Effector memory CD8-positive, alpha-beta T cell (primary cell): Measurements from ENCODE around the gene JPT2.
"Not testable (repeated sequence)": the region's sequence is repeated elsewhere in the genome, so short reads cannot be mapped to it uniquely, and the experiment has no call there.

ENCODE experiments used
- ATAC-seq: fragments of 150-1000 bp; cut with Tn5 transposase; replicated peaks from 2 replicates; pipeline ENCODE4 v1.10.0; 2021; ENCODE audit warnings: mild to moderate bottlenecking, moderate library complexity
- DNase-seq, 3 experiments: peaks; one replicate each; pipeline ENCODE4 v3.0.0; 2021
- H3K27ac Mint-ChIP-seq, 2 donors: one replicate each; pipeline ENCODE4 v1.8.0; 2022; ENCODE audit warnings: mild to moderate bottlenecking in 2 of 2, mixed read lengths in 2 of 2, moderate library complexity in 2 of 2
- H3K27me3 Mint-ChIP-seq, 2 donors: one replicate each; pipeline ENCODE4 v1.8.0; 2022; ENCODE audit warnings: mixed read lengths in 2 of 2
- H3K36me3 Mint-ChIP-seq: one replicate; pipeline ENCODE4 v1.8.0; 2022; ENCODE audit warnings: mild to moderate bottlenecking, moderate library complexity, mixed read lengths; ENCODE audit not compliant: insufficient read depth
- H3K4me1 Mint-ChIP-seq, 2 donors: one replicate each; pipeline ENCODE4 v1.8.0; 2022; ENCODE audit warnings: low read depth in 2 of 2, mixed read lengths in 2 of 2
- H3K4me3 Mint-ChIP-seq, 2 donors: one replicate each; pipeline ENCODE4 v1.8.0; 2022; ENCODE audit warnings: mild to moderate bottlenecking in 2 of 2, mixed read lengths in 2 of 2, moderate library complexity in 2 of 2
- H3K9me3 Mint-ChIP-seq, 2 donors: one replicate each; pipeline ENCODE4 v1.8.0; 2022; ENCODE audit warnings: mixed read lengths in 2 of 2

The JPT2 gene

DNA sequence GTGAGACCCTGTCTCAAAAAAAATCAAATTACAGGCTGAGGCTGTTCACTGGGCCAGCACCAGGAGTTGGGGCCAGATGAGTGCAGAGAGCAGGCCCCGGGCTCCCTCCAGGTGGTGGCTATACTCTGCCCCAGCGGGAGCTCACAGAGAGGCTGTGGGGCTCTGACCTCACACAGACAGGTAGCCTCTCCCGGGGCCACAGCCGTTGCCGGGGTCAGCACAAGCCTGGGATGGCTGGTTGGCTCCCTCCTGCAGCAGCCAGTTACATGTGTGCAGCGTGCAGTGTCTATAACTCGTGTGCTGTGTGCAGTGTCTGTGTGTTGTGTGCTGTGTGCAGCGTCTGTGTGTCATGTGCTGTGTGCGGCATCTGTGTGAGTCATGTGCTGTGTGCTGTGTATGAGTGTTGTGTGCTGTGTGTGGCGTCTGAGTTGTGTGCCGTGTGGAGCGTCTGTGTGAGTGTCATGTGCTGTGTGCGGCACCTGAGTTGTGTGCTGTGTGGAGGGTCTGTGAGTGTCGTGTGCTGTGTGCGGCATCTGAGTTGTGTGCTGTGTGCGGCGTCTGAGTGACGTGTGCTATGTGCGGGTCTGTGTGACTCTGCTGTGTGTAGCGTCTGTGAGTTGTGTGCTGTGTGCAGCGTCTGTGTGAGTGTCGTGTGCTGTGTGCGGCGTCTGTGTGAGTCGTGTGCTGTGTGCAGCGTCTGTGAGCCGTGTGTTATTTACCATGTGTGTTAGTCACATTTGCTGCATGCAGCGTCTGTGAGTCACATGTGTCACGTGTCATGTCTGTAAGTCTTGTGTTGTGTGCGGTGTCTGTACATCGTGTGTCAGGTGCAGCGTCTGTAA, 48.8 kb downstream of the JPT2 start:
- H3K9me3 Mint-ChIP-seq = no peaks in the 10 kb centered on the region
- peak overlapping the region; percentile 22 to 30 for H3K27ac Mint-ChIP-seq
- DNase-seq (no peak), ATAC-seq (no peak)
- no peak overlapping the region for H3K4me3 Mint-ChIP-seq
- H3K27me3 Mint-ChIP-seq = no peaks in the 10 kb centered on the region
- peaks cover 19 to 20% of the 10 kb centered on the region in 2 donors for H3K4me1 Mint-ChIP-seq
- peaks cover 60% of the 10 kb centered on the region for H3K36me3 Mint-ChIP-seq

DNA sequence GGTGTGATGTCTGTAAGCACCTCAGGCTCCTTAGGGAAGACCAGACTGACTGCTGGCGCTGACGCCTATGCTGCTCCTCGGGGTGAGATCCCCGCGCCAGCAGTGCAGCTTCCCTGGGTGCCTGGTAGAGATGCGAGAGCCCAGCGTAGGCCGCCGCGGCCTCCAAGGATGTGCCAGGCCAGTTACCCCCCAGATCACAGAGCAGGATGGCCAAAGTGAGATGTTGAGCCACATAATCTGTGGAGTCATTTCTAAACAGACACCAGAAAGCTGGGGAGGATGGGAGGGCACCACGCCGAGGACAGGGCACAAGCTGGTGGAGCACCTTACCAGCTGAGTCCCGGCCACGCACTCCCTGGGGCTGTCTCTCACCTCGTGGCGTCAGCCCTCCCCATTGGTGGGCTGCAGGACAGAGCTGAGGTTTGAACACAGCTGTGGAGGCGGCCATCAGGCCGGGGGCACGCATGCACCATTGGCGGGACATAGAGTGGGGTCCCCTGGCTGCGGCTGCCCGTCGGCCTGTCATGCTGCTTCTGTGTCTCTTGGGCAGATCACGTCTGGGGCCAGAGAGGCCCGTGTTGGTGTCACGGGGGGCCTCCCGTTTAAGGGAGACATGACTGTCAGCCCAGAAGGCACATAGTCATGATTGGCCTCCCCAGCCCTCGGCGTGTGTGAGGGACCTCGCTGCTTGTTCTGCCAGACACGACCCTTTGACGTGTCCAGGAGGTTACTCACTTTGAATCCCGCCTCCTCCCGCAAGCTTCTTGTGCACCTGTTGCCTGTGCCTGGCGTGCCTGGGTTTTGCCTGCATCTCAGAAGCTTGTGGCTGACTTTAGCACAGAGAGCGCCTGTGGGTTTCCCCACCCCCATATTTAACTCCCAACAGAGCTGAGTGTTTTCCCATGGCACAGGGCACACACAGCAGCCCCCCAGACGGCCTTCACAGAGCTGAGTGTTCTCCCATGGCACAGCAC, 49.9 kb downstream of the JPT2 start:
- no peak for DNase-seq
- ATAC-seq = no peak
- Mint-ChIP-seq H3K36me3 (peaks cover 65% of the 10 kb centered on the region), H3K4me1 (peaks cover 14% of the 10 kb centered on the region in 2 donors), H3K4me3 (no peak overlapping the region), H3K27me3 (no peaks in the 10 kb centered on the region), H3K27ac (no peak overlapping the region), H3K9me3 (no peaks in the 10 kb centered on the region)

DNA sequence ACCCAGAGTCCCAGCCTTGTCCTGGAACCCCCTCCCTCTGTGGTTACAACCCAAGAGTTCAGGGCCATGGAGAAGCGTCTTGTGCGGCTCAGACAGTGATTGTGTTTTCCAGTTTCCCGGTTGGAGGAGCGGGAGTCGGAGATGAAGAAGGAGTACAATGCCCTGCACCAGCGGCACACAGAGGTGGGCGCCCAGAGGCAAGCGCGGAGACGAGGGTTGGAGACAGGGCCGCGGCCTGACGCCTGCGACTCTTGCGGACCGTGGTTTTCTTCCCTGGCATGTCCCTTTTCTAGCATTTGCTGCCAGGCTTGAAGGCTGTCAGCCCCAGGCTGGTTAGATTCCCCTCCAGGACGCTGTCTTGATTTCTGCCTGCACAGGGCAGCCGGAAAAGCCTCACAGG, 50.9 kb downstream of the JPT2 start:
- Mint-ChIP-seq H3K4me1 (peaks cover 6% of the 10 kb centered on the region in 2 donors), H3K9me3 (no peaks in the 10 kb centered on the region), H3K4me3 (no peak overlapping the region), H3K27me3 (no peaks in the 10 kb centered on the region), H3K36me3 (peaks cover 70% of the 10 kb centered on the region), H3K27ac (no peak overlapping the region)
- ATAC-seq (no peak), DNase-seq (no peak)

DNA sequence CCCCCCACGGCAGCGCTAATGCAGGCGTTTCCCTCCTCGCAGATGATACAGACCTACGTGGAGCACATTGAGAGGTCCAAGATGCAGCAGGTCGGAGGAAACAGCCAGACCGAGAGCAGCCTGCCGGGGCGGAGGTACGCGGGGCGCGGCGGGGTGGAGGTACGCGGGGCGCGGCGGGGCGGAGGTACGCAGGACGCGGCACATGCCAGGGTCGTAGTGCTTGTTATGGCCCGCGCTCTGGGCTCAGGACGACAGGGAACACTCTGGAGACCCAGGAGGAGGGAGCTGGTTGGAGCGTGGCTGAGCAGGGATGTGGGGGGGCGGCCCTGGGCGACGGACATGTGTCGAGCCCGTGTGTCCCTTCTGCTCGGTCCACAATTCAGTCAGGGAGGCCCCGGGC, 51.4 kb downstream of the JPT2 start:
- ATAC-seq (no peak), DNase-seq (no peak)
- H3K4me1 Mint-ChIP-seq = peaks cover 6% of the 10 kb centered on the region in 2 donors
- no peaks in the 10 kb centered on the region for H3K27me3 Mint-ChIP-seq
- H3K9me3 Mint-ChIP-seq = no peaks in the 10 kb centered on the region
- H3K36me3 Mint-ChIP-seq = peaks cover 70% of the 10 kb centered on the region
- no peak overlapping the region for H3K4me3 Mint-ChIP-seq
- no peak overlapping the region for H3K27ac Mint-ChIP-seq

DNA sequence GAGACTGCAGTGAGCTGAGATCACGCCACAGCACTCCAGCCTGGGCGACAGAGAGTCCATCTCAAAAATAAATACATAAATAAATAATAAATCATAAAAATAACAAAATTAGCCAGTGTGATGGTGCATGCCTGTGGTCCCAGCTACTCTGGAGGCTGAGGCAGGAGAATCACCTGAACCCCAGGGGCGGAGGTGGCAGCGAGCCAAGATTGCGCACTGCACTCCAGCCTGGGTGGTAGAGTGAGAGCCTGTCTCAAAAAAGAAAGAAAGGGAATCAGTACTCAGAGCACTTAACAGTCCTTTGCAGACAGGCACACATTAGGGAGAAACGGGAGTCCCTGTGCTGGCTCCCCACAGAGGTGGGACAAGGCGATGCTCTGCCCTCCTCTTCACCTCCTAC, 53.0 kb downstream of the JPT2 start:
- H3K4me1 Mint-ChIP-seq = peaks cover 6% of the 10 kb centered on the region in 2 donors

DNA sequence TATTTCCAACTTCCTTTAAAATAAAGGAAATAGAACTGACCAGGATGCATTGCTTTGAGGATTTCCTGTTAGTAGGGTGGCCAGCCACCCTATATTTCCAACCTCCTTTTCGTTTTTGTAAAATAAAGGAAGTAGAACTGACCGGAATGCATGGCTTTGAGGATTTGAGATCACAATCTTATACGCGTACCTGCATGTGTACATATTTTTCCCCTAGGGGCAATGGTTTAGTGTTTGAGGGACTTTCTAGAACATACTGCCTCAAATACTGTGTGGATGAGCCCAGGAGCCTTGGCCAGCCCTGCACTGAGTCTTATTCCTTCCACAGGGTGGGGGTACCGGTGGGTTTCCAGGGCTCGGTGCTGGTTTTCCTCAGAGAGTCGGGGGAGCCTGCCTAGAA, 53.5 kb downstream of the JPT2 start:
- H3K36me3 Mint-ChIP-seq = peaks cover 57% of the 10 kb centered on the region
- no peaks in the 10 kb centered on the region for H3K27me3 Mint-ChIP-seq
- DNase-seq (no peak), ATAC-seq (no peak)
- no peaks in the 10 kb centered on the region for H3K9me3 Mint-ChIP-seq
- no peak overlapping the region for H3K4me3 Mint-ChIP-seq
- no peak overlapping the region for H3K27ac Mint-ChIP-seq
- H3K4me1 Mint-ChIP-seq = peaks cover 6% of the 10 kb centered on the region in 2 donors

More for the DNA sequence above, 53.0 kb downstream of the JPT2 start:
- Mint-ChIP-seq H3K27me3 (no peaks in the 10 kb centered on the region), H3K4me3 (no peak overlapping the region), H3K9me3 (no peaks in the 10 kb centered on the region), H3K27ac (no peak overlapping the region), H3K36me3 (peaks cover 61% of the 10 kb centered on the region)
- no peak for ATAC-seq
- no peak for DNase-seq

DNA sequence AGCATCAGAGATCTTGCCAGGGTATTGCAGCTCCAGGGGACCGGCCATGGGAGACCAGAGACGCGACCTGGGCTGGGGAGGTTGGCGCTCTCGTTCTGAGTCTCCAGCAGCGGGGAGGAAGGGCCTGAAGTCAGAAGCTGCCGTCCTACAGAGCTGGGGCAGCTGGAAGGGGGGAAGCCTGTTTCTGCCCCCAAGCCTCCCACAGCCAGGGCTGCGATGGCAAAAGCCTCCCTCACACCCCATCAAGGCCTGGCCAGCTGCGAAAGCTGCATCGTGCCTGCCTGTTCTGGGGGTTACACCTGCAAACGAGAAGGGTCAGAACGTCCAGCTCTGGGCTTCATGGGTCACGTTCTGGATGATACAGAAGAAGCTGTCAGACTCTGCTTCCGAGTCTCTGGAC, 54.0 kb downstream of the JPT2 start:
- Mint-ChIP-seq H3K36me3 (peaks cover 53% of the 10 kb centered on the region), H3K4me3 (no peak overlapping the region), H3K27ac (no peak overlapping the region), H3K27me3 (no peaks in the 10 kb centered on the region), H3K4me1 (peaks cover 2 to 3% of the 10 kb centered on the region in 2 donors), H3K9me3 (no peaks in the 10 kb centered on the region)
- ATAC-seq (no peak), DNase-seq (no peak)

DNA sequence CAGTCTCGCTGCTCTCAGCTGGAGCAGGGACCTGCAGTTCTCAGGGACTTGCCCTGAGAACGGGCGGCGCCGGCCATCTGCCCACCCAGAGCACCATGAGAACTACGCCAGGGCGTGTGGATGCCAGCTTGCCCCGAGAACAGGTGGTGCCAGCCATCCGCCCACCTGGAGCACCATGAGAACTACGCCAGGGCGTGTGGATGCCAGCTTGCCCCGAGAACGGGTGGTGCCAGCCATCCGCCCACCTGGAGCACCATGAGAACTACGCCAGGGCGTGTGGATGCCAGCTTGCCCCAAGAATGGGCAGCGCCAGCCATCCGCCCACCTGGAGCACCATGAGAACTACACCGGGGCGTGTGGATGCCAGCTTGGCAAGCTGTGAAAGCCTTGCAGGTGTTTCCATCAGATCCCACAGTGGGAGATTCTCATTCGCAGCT, 54.5 kb downstream of the JPT2 start:
- H3K27me3 Mint-ChIP-seq, H3K4me3 Mint-ChIP-seq, DNase-seq, ATAC-seq, H3K27ac Mint-ChIP-seq, H3K9me3 Mint-ChIP-seq, H3K4me1 Mint-ChIP-seq: not testable (repeated sequence)
- peaks cover 48% of the 10 kb centered on the region for H3K36me3 Mint-ChIP-seq

DNA sequence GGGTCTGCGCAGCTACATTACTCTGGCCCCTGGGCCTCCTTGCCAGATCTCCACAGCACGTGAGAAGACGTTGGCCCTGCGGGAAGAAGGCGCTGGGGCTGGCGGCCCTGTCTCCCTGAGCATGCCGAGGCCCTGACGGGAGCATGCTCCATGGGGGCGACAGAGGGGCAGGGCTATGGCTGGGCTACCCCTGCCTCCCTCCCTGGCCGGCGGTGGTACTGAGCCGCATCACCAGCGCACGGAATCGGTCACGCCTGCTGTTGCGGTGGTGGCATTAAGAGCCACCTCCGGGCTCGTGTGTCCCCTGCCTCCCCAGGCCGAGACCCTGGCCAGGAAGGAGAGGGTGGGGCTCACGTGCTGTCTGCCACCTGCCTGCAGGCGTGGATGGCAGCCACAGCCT, 56.0 kb downstream of the JPT2 start:
- H3K4me1 Mint-ChIP-seq = no peaks in the 10 kb centered on the region
- H3K9me3 Mint-ChIP-seq = no peaks in the 10 kb centered on the region
- ATAC-seq = no peak
- no peaks in the 10 kb centered on the region for H3K27me3 Mint-ChIP-seq
- DNase-seq = no peak
- H3K4me3 Mint-ChIP-seq = no peak overlapping the region
- H3K27ac Mint-ChIP-seq = no peak overlapping the region
- H3K36me3 Mint-ChIP-seq = peaks cover 40% of the 10 kb centered on the region

DNA sequence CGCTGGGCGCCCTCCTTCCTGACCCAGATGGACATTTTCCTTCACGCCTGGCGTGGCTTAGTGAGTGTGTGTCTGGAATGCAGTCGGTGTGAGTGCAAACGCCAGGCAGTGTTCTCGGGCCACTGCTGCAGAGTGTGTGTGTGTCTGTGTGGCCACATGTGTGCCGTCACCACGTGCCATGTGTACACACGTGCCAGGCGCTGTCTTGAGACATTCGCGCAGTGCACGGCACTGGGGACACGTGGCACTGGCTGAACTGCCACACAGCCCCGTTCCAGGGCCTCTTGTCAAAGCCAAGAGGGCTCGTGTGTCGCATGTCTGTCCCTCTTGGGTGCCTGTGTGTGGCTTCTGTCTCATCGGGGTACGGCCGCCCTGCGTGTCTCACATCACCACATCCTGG, 56.7 kb downstream of the JPT2 start:
- H3K27me3 Mint-ChIP-seq = no peaks in the 10 kb centered on the region
- H3K4me1 Mint-ChIP-seq = no peaks in the 10 kb centered on the region
- no peak overlapping the region for H3K27ac Mint-ChIP-seq
- H3K9me3 Mint-ChIP-seq = no peaks in the 10 kb centered on the region
- H3K4me3 Mint-ChIP-seq = no peak overlapping the region
- H3K36me3 Mint-ChIP-seq = peaks cover 33% of the 10 kb centered on the region
- ATAC-seq (no peak), DNase-seq (no peak)

DNA sequence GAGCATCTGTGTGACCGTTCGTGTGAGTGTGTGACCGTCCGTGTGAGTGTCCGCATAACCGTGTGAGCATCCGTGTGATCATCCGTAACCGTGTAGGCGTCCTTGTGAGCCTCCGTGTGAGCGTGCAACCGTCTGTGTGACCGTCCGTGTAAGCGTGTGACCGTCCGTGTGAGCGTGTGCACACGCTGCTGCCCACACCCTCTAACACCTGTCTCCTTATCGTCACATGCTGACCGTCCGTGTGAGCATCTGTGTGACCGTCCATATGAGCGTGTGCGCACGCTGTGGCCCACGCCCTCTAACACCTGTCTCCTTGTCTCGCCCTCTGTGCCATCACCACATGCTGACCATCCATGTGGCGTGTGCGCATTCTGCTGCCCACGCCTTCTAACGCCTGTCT, 62.2 kb downstream of the JPT2 start:
- no peak for ATAC-seq
- Mint-ChIP-seq H3K36me3 (peaks cover 22% of the 10 kb centered on the region), H3K27ac (no peak overlapping the region), H3K27me3 (no peaks in the 10 kb centered on the region), H3K9me3 (no peaks in the 10 kb centered on the region), H3K4me1 (peaks cover 1 to 7% of the 10 kb centered on the region in 2 donors), H3K4me3 (no peak overlapping the region)
- DNase-seq = no peak

DNA sequence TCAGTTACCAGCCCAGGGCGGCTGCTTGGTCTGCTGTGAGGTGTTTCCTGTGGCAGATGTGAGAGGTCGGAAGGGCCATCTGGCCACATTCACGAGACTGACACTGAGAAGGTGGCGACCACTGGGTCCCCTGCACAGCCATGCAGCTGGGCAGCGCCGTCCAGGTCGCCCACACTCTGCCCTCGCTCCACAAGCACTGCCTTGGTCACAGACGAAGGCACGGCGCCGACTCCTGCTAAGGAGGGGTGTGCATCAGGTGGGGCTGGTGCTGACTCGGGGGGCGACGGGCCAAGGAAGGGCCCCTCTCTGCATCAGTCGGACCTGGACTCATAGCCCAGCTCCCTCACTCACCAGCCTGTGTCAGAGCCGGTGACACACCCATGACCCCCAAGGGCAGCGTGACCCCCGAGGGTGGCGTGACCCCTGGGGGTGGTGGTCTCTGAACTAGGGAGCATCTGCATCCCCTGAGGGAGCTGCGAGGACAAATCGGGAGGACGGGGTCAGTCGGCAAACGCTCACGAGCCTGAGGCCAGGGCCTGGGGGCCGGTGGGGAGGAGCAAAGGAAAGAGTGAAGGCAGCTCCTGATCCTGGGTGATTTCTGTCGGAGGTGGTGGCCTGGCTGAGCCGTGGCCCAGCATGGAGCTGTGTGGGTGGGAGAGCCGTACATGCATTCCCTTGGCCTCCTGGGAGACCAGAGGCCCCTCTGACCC, 62.9 kb downstream of the JPT2 start:
- Mint-ChIP-seq H3K27me3 (no peaks in the 10 kb centered on the region), H3K9me3 (no peaks in the 10 kb centered on the region), H3K4me1 (peaks cover 1 to 7% of the 10 kb centered on the region in 2 donors)

DNA sequence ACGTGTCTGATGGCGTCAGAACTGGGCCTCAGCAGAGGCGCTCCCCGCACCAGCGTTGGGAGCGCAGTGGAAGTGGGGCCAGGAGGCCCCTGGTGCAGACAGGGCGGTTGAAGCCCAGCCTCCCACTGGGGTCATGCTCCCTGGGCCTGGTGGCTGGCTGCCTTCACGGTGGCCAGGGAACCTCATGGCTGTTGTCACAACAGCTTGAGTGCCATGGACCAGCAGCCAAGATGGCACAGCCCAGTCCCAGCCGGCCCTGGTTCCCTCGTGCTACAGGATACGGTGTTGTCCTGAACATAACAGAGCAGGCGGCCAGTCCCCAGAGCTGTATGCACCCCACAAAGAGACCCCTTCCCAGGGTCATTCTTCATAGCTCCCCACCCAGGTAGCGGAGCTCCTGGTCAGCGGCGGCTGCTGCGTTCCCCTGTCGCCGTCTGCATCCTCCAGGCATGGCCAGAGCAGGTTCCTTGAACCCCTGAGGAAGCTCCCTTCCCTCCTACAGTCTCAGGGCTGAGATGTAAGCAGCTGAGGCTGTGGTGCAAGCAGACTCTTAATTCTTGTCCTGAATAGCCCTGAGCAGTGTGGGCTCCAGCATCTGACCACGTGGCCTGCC, 63.6 kb downstream of the JPT2 start:
- H3K27me3 Mint-ChIP-seq = no peaks in the 10 kb centered on the region
- no peak for ATAC-seq
- H3K27ac Mint-ChIP-seq = peak overlapping the region in 1 of 2 donors; percentile 79
- peaks cover 26% of the 10 kb centered on the region for H3K36me3 Mint-ChIP-seq
- no peaks in the 10 kb centered on the region for H3K9me3 Mint-ChIP-seq
- H3K4me1 Mint-ChIP-seq = peaks cover 1 to 7% of the 10 kb centered on the region in 2 donors
- DNase-seq = no peak
- H3K4me3 Mint-ChIP-seq = no peak overlapping the region

More for the DNA sequence above, 62.9 kb downstream of the JPT2 start:
- no peak overlapping the region for H3K27ac Mint-ChIP-seq
- H3K4me3 Mint-ChIP-seq = peak overlapping the region in 1 of 2 donors; percentile 23
- peaks cover 26% of the 10 kb centered on the region for H3K36me3 Mint-ChIP-seq
- no peak for DNase-seq
- ATAC-seq = no peak
